GM18520 (cell line): ENCODE data around the gene PPARG.

Experiments
- ATAC-seq: cut with Tn5 transposase; IDR thresholded peaks from one replicate; pipeline ENCODE4 v1.9.1; 2021; ENCODE audit not compliant: unreplicated experiment

Gene PPARG

DNA sequence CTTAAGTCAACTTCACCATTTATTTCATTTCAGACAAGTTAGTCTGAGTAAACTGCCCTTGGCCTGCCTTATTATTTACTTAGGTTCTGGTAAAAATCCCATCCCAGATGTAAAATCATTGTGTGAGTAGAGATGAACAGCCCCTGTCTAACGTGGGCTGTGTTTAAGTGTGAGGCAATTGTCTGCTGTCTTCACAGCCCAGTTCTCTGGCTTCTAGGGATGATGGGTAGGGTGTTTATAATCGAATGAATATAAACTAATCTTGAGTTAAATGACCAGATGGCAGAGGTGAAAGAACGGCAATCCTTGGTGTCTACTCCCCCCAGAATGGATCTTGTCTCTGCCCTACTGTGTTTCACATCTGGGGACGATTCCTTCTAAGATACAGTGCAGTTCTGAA is 20.8 kb downstream of the PPARG start:
- ATAC-seq: no peak

DNA sequence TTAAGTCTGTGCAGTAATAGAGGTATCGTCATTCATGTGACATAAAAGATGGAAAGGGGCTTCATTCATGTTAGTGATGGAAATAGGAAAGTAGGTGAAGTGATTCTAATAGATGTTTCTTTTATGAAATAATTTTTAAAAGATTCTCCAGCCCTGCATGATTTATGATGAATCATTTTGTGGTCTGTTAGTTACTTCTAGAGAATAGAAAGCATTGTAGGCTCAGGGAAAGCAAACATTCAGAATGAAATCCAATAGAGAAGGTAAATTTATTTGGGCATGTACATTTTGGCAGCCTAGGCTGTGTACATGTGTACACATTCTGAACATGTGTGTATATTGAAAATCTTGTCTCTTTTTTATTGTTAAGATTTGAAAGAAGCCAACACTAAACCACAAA is 23.1 kb downstream of the PPARG start:
- ATAC-seq: no peak

- no peak for ATAC-seq
Observed at GRCh38 chr3:12313519-12313918, 24.6 kb downstream of the PPARG start.

GRCh38 chr3:12316253-12316652 is 27.4 kb downstream of the PPARG start:
- ATAC-seq: no peak

GRCh38 chr3:12316729-12317351 is 28.0 kb downstream of the PPARG start:
- ATAC-seq: no peak

- ATAC-seq: no peak
Observed at GRCh38 chr3:12317914-12318313, 29.0 kb downstream of the PPARG start.

DNA sequence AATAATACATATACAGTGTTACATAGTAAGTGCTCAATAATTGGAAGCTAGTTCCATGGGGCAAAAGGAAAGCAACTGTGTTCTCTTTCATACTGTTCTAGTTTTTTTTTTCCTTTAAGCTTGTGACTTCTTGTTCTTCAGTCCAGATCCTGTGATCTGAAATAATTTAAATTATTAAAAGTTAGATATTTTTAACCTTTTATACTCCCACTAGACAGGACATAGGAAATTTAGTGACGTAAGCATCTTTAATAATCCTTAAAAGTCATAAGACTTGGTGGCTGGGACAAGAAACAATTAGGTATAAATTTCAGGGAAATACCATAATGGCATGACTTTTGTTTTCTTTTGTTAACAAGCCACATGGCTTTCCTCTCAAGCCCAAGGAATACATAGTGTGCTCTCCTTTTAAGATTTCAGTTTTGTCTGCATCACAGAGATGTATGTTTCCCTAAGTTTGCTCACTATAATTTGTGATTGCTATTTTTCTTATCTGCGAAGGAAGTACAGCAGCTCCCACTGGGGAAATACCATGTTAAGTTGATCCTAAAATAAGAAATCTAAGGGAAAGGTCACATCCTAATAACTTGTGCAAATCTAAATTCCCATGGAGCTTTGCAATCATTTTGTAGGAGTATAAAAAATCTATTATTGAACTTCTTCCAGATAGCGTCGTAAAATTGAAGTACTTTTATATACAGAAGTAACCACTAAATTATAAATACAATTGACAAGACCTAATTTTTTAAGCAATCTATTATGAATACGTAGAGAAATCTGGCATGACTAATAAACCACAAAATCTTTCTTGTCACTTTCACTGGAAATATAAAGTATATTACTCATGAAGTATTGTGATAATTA is 30.1 kb downstream of the PPARG start:
- ATAC-seq: no peak

DNA sequence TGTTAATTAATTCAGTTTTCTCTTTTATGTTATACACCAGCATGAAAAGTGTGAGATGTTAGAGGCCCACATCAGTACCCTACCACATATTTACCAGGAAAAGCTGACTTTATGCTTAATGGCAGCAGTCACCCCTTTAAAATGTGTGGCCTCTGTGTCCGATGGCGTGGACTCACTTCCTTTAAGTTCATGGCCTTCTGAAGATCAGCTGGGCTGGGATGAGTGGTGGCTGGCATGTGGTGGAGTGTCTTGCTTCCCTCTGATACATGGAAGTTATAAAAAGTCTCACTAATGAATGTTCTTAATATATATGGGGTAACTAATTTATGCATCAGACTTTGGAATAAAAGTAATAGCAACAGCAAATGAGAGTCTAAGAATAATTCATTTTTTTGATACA is 32.1 kb downstream of the PPARG start:
- ATAC-seq: no peak

GRCh38 chr3:12323237-12323636 is 34.4 kb downstream of the PPARG start:
- no peak for ATAC-seq

DNA sequence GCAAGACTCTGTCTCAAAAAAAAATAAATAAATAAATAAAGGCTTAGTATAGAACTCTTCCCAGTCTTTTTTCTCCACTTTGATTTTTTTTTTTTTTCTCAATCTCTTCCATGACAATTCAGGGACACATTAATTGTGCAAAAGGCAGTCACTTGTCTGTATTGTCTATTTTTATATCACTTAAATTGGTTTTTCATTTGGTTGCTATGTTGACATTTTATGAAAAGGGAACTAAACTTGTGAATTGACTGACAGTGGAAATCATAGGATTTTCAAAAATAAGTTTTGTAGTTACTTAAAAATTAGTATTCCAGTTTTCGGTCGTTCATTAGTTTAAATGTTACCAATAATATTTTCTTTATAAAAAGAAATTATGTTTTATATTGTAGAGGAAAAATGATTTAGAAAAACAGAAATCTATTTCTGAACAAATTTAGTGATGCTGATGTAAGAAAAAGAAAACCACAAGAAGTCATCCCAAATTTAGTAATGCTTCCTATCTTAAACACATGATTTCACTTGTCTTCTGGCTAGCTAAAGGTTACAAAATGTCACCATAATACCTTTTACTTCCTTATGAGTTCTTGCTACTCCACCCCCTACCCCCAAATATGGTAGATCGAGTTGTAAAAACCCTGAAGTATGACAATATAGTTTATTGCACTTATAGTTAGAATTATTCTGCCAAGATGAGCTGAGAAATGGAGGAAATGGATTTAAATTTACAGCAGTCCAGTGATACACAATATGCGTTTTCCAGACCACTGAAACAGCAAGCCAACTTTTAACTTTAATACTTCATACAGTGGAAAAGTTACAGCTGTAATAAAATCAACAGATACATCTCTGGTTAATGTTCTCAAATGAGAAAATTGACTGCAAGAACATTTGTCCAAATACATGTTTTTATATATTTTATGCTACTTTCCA is 37.0 kb downstream of the PPARG start:
- no peak for ATAC-seq

- ATAC-seq: no peak
Observed at GRCh38 chr3:12327021-12327420, 38.2 kb downstream of the PPARG start.

GRCh38 chr3:12328132-12328836 is 39.4 kb downstream of the PPARG start:
- no peak for ATAC-seq

- no peak for ATAC-seq
Observed at GRCh38 chr3:12328837-12329462, 40.1 kb downstream of the PPARG start.

DNA sequence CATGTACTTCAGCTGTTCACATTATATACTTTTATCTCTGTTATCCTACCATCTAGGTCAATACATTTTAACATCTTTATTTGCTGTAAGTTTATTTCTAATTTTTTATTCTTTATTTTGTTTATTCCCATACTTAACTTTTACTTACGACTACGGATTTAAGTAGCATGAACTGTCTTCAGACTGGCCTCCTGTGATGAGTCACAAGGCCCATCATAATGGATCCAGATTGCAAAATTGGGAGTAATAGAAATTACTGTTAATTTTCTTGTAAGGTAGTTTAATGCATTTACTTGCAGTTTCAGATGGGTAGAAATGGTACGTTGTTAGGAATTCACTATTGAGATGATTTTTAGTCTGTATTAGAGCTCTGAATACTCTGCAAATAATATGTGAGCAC is 45.9 kb downstream of the PPARG start:
- ATAC-seq: no peak

DNA sequence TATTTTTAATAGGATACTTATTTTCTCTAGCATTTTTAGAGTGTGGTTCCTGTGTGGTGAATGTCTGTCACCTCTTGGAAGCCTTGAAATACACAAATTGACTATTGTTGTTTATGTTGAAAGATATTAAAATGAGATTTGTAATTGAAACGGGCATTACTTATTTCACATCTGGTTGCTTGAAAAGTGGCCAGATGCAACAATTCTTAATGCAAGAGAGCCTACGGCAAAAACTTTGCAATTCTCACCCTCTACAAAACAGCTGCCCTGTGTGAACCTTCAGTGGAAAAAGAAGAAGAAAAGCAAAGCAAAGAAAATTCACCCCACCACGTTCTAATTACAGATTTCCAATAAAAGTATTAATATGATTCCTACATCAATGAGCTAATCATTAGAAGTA is 46.6 kb downstream of the PPARG start:
- no peak for ATAC-seq

DNA sequence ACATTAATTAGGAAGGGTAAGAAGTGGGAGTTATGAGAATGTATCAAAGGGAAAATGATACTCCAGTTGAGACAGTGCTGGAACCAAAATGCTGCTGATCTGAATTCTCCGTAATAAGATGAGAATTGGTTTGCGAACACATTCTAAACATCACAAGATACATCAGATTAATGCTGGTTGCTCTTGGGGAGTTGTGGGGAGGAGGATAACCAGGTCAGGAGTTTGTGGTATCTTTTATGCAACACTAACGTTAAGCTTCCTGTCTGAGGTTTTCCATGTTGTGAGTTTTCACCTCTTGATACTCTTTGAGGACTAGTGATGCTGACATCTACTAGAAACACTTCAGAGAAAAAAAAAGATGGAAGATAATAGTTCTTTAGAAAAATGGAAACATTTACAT is 47.2 kb downstream of the PPARG start:
- ATAC-seq: no peak

DNA sequence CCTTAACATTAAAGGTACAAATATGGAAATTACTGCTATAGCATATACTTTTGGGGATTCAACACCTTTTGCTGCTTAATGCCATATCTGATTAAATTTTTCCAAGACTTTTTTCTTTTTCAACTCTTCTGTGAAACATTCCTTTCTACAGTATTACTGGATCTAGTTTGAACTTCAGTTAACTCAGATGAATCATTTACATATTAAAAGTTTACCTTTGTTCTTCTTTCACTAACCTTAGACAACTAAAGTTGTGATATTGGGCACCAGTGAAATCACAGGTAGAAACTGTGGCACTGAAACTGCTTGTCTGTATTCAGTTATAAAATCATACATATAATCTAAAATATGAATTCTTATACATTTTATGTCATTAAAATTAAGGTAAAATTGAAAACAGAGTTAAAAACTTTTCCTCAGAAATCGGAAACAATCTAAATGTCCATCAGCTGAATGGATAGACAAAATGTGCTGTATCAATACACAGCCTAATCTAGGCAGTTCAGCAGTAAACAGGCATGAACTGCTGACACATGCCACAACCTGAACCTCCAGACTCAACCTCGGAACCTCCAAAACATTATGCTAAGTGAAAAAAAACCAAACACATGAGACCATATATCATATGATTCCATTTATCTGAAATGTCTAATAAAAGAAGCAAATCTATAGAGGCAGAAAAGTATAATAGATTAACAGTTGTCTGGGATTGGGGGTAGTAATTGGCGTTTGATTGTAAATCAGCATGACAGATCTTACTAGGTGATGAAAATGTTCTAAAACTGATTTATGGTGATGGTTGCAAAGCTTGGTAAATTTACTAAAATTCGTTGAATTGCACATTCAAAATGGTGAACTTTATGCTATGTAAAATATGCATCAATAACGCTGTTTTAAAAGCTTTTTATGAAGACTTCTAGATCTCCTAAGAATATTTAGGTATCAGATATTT is 50.0 kb downstream of the PPARG start:
- no peak for ATAC-seq

GRCh38 chr3:12339701-12340480 is 51.0 kb downstream of the PPARG start:
- ATAC-seq: no peak

- ATAC-seq: no peak
Observed at GRCh38 chr3:12340506-12340905, 51.6 kb downstream of the PPARG start.
